ENCODE results near the gene MRPS14. TPM values are rescaled to one million over a fixed set of nuclear protein-coding genes. Genes with fewer than 3 reads are reported as not detected.

The MRPS14 gene
- total and polyA plus RNA-seq, 9 of the 15 experiments (the other 6 are each of a cell fraction or from before 2014, with no cell fraction given) = 38.1 to 231 (median 54.9) TPM

GRCh38 chr1:174964261-174964971 is 58.8 kb downstream of the MRPS14 start (continued):
- no peak for TF ChIP-seq ILF3 (IDR thresholded peaks at IDR 0.05; ENCODE audit: borderline replicate concordance)
- peak; percentile 61 for TF ChIP-seq ZNF316 (IDR thresholded peaks at IDR 0.05)
- TF ChIP-seq HES1 (IDR thresholded peaks at IDR 0.05; ENCODE audit: low read depth) = 0 out of 2 replicates have a peak, but pooled peaks have one; percentile 8
- TF ChIP-seq FOXA3 (CRISPR knock-in tag; conservative IDR thresholded peaks at IDR 0.05 in 1 of 2, IDR thresholded peaks at IDR 0.05 in 1 of 2) = peak; percentile 82 to 92
- TF ChIP-seq NBN (IDR thresholded peaks at IDR 0.05; ENCODE audit: low read depth) = peak; percentile 55; the same call in 1 of the 2 replicates
- 0 out of 4 replicates have a peak, but pooled peaks of 1 of the 2 experiments have one; percentile 17 for TF ChIP-seq ZNF639 (CRISPR knock-in tag; conservative IDR thresholded peaks at IDR 0.05 in 1 of 2, IDR thresholded peaks at IDR 0.05 in 1 of 2)
- peak; percentile 77 for TF ChIP-seq SMARCA4 (IDR thresholded peaks at IDR 0.05)
- TF ChIP-seq KLF1 (tag; IDR thresholded peaks at IDR 0.05) = 0 out of 2 replicates have a peak, but pooled peaks have one; percentile 18
- TF ChIP-seq KAT2B (IDR thresholded peaks at IDR 0.05; ENCODE audit: low read depth, low read length) = no peak
- TF ChIP-seq GATA2 (CRISPR knock-in tag; IDR thresholded peaks at IDR 0.05) = peak; percentile 66
- TF ChIP-seq ZNF184 (CRISPR knock-in tag; IDR thresholded peaks at IDR 0.05) = no peak
- 0 out of 2 replicates have a peak, but pooled peaks have one; percentile 41 for TF ChIP-seq HDAC2 (IDR thresholded peaks at IDR 0.05)
- TF ChIP-seq ZMIZ1 (IDR thresholded peaks at IDR 0.05; ENCODE audit: low read depth in 2 of 2, low read length in 2 of 2) = peak in 1 of 2 experiments; percentile 53; a peak in 1 of 4 replicates
- peak; percentile 98 to 100 for TF ChIP-seq FOXK2 (conservative IDR thresholded peaks at IDR 0.05 in 1 of 2, IDR thresholded peaks at IDR 0.05 in 1 of 2; ENCODE audit: low read depth in 2 of 2)
- TF ChIP-seq JUND (IDR thresholded peaks at IDR 0.05; ENCODE audit: borderline replicate concordance, low read depth, low read length) = peak; percentile 75
- peak; percentile 65; the same call in 2 of the 3 replicates for TF ChIP-seq JUND (tag; IDR thresholded peaks at IDR 0.05; ENCODE audit: borderline replicate concordance, low read depth, low read length)
- peak; percentile 61 for TF ChIP-seq CREM (IDR thresholded peaks at IDR 0.05; ENCODE audit: low read depth)
- TF ChIP-seq TCF3 (CRISPR knock-in tag; IDR thresholded peaks at IDR 0.05) = peak; percentile 91
- peak; percentile 91 to 98; a peak in 3 of 4 replicates for TF ChIP-seq SRF (CRISPR knock-in tag; IDR thresholded peaks at IDR 0.05)
- TF ChIP-seq MEIS2 (IDR thresholded peaks at IDR 0.05; ENCODE audit: partially characterized antibody) = peak; percentile 45
- peak in 1 of 2 experiments; percentile 33; a peak in 2 of 4 replicates for TF ChIP-seq HDAC1 (IDR thresholded peaks at IDR 0.05)
- TF ChIP-seq ESRRA (IDR thresholded peaks at IDR 0.05; ENCODE audit: borderline replicate concordance, low read depth) = peak; percentile 90; the same call in 1 of the 2 replicates
- TF ChIP-seq ATF7 (IDR thresholded peaks at IDR 0.05) = peak; percentile 53; the same call in 1 of the 2 replicates

Data from K562 (cell line).